ENCODE data around the gene PRR35.

Gene PRR35

GRCh38 chr16:549544-550263 is 10.5 kb upstream of the PRR35 start:
- DNase-seq: no peak

GRCh38 chr16:551210-551609 is 9.0 kb upstream of the PRR35 start:
- no peak for DNase-seq

- DNase-seq: no peak
These were observed 8.0 kb upstream of the PRR35 start for GRCh38 chr16:552171-552570.

GRCh38 chr16:553601-554296 is 6.4 kb upstream of the PRR35 start:
- DNase-seq: no peak

- DNase-seq: no peak
These were observed 5.9 kb upstream of the PRR35 start for GRCh38 chr16:554297-554621.

GRCh38 chr16:554640-555365 is 5.4 kb upstream of the PRR35 start:
- no peak for DNase-seq

GRCh38 chr16:555528-556473 is 4.4 kb upstream of the PRR35 start:
- DNase-seq: no peak

GRCh38 chr16:556474-557173 is 3.6 kb upstream of the PRR35 start:
- no peak for DNase-seq

GRCh38 chr16:557463-558297 is 2.5 kb upstream of the PRR35 start:
- no peak for DNase-seq

GRCh38 chr16:558298-559020 is 1.7 kb upstream of the PRR35 start:
- no peak for DNase-seq

GRCh38 chr16:559021-559380 is 1.2 kb upstream of the PRR35 start:
- DNase-seq: no peak

- no peak for DNase-seq
These were observed 587 bp upstream of the PRR35 start for GRCh38 chr16:559411-560203.

GRCh38 chr16:560701-561412 is 663 bp downstream of the PRR35 start:
- no peak for DNase-seq

- DNase-seq: no peak
These were observed 1.2 kb downstream of the PRR35 start for GRCh38 chr16:561413-561794.

- no peak for DNase-seq
These were observed 2.1 kb downstream of the PRR35 start for GRCh38 chr16:561957-562938.

GRCh38 chr16:563072-563644 is 3.0 kb downstream of the PRR35 start:
- DNase-seq: no peak

- DNase-seq: no peak
These were observed 4.7 kb downstream of the PRR35 start for GRCh38 chr16:564690-565418.

All from 8988T (cell line).